Measurements from ENCODE around the gene C4orf17. TPM values are rescaled to one million over a fixed set of nuclear protein-coding genes. Genes with fewer than 3 reads are reported as not detected.
"Not testable (repeated sequence)": the region's sequence is repeated elsewhere in the genome, so short reads cannot be mapped to it uniquely, and the experiment has no call there.

Gene C4orf17
- polyA plus RNA-seq, 6 donors from 2014 or later: not detected

DNA sequence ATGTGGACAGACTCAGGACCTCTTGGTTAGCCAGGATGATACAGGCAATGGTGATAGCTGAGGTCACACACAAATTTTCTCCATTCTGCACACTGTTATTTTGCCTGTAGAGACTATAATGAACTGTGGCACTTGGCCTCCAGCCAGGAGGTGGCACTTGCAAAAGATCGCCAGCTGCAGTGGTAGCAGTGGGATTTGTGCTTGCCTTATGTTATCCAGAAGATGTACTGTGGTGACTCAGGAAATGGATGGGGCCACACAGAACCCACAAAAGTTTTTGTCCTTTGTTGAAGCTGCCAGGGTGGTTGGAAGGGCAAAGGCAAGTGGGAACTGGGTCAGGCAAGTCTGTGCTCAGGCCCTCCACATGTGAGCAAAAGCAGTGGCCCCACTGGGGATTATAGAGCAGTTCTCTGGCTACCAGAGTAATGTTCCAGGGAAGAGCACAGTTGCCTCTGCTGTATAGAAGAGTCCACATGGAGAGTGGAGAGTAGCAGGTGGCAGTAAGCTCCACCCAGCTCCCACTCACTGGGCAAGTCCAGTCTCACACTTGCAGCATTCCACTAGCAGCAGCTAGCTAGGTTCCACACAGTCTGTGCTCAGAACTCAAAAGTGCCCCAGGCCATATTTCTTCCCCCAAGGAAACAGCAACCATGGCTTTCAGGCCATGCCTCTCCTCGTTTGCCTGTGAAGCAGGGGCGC is 5.9 kb upstream of the C4orf17 start:
- Mint-ChIP-seq H3K36me3 (no peaks in the 10 kb centered on the region), H3K9me3 (peaks cover 0 to 12% (median 2%) of the 10 kb centered on the region in 7 donors), H3K27me3 (peaks cover 6 to 16% (median 16%) of the 10 kb centered on the region in 3 donors), H3K4me3 (no peak overlapping the region), H3K27ac (no peak overlapping the region), H3K4me1 (no peaks in the 10 kb centered on the region)
- DNase-seq (no peak), ATAC-seq (ENCODE audit: low read depth in 2 of 2) (no peak)

DNA sequence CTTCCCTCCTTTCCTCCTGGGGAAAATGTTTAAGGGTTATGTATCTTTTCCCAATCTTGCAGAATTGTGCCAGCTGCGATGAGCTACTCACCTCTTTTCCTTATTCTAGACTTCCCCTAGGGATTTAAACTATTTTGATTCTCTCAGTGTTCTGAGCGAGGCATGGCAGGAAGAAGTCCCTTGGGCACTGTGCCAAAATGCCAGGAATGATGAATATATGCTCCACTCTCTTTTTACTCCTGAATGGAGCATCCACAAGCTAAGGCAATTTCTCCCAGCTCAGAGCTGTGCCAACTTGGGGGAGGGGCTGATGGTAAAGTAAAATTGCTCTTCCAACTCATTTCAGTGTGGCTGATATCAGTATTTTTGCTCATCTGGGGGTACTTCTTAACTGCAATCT is 4.0 kb upstream of the C4orf17 start:
- H3K4me1 Mint-ChIP-seq: no peaks in the 10 kb centered on the region
- no peak overlapping the region for H3K27ac Mint-ChIP-seq
- DNase-seq: no peak
- no peak for ATAC-seq (ENCODE audit: low read depth in 2 of 2)
- H3K4me3 Mint-ChIP-seq: no peak overlapping the region
- H3K9me3 Mint-ChIP-seq: peaks cover 0 to 12% (median 2%) of the 10 kb centered on the region in 7 donors
- H3K36me3 Mint-ChIP-seq: no peaks in the 10 kb centered on the region
- peaks cover 7 to 22% (median 16%) of the 10 kb centered on the region in 3 donors for H3K27me3 Mint-ChIP-seq

DNA sequence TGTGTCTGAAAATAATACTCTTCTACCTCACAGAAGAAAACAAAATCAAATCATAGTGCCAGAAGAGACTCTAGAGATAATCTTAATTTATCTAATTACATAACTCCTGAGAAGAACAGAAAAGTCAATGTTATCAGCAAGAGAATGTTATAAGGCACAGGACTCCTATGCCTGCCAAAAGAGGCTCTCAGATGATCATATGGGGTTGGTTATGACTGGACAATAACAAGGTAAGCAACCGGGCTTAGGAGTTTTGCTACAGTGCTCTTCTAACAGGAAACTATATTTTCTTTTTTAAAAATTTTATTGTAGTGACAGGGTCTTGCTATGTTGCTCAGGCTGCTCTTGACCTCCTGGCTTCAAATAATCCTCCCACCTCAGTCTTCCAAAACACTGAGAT is 3.5 kb upstream of the C4orf17 start:
- Mint-ChIP-seq H3K9me3 (peaks cover 0 to 12% (median 2%) of the 10 kb centered on the region in 7 donors), H3K4me1 (no peaks in the 10 kb centered on the region), H3K27ac (no peak overlapping the region), H3K27me3 (peaks cover 7 to 22% (median 18%) of the 10 kb centered on the region in 3 donors), H3K36me3 (no peaks in the 10 kb centered on the region), H3K4me3 (no peak overlapping the region)
- ATAC-seq (ENCODE audit: low read depth in 2 of 2) (no peak), DNase-seq (no peak)

DNA sequence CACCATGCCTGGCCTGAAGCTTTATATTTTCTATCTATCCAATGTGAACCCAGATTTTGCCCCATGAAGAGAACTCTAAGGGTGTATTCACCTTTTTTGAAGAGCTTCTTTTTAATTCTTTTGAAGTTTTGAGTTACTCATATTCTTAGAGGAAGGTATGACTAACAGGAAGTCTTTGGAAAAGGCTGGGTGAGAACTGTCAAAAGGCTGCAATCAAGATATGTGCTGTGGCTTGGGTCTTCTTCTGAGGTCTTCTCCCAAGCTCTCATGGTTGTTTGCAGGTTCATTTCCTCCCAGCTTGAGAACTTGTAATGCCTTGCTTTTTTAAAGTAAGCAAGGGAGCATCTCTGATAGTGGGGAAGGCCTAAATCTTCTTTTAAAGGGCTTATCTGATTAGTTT is 3.1 kb upstream of the C4orf17 start:
- Mint-ChIP-seq H3K9me3 (peaks cover 0 to 12% (median 2%) of the 10 kb centered on the region in 7 donors), H3K4me1 (no peaks in the 10 kb centered on the region), H3K4me3 (no peak overlapping the region), H3K27me3 (peaks cover 7 to 22% (median 22%) of the 10 kb centered on the region in 3 donors), H3K36me3 (no peaks in the 10 kb centered on the region), H3K27ac (no peak overlapping the region)
- no peak for DNase-seq
- no peak for ATAC-seq (ENCODE audit: low read depth in 2 of 2)

DNA sequence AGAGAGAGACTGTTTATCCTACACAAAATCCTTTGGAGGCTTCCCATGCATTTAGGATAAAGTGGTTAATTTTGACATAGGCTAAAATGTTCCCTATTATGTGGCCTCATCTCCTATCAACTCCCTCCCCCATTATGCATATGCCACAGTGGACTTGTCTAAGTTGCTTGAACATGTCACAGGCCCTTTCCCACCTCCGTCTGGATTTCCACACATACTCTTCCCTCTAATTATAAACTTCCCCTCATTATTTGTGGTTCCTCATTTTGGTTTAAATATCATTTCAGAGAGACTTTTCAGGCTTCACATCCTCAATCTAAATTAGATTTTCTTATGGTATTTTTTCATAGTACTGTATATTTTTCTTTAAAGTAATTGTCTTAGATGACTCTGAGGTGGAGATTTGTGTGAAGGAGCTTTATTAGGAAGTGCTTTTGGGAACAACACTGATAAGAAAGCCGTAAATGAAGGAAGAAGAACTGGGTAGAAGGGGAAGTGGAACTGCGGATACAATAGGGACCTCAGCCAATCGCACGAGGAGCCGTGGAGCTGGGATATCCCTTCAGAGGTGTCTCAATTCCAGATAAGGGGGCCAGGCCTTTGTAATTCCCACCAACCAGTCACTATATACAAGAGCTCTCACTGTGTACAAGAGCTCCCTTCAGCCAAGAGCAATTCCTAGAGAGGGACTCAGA is 7.9 kb downstream of the C4orf17 start:
- no peaks in the 10 kb centered on the region for H3K4me1 Mint-ChIP-seq
- no peak overlapping the region for H3K4me3 Mint-ChIP-seq
- H3K36me3 Mint-ChIP-seq: no peaks in the 10 kb centered on the region
- no peak overlapping the region for H3K27ac Mint-ChIP-seq
- peaks cover 5 to 19% (median 8%) of the 10 kb centered on the region in 3 donors for H3K27me3 Mint-ChIP-seq
- peaks cover 0 to 2% (median 0%) of the 10 kb centered on the region in 7 donors for H3K9me3 Mint-ChIP-seq
- no peak for ATAC-seq (ENCODE audit: low read depth in 2 of 2)
- DNase-seq: no peak

DNA sequence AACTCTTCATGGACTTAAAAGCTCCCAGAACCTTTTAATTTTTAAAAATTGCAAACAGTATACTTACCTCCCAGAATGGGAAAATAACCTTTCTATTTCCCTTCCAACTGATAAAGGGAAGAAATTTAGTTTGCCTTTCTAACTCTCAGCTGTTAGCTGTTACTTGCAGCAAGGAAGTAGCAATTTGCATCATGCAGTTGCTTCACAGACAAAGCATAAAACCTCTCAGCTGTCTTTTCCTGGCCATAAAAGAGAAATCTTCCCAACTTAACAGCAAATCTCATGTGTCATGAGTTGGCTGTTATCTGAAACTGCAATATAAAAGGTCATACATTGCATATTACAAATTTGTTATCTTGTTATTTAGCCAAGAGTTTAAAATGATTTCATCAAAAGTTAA is 18.4 kb downstream of the C4orf17 start:
- H3K36me3 Mint-ChIP-seq: no peaks in the 10 kb centered on the region
- H3K27me3 Mint-ChIP-seq: peaks cover 14 to 29% (median 25%) of the 10 kb centered on the region in 3 donors
- H3K4me3 Mint-ChIP-seq: no peak overlapping the region

DNA sequence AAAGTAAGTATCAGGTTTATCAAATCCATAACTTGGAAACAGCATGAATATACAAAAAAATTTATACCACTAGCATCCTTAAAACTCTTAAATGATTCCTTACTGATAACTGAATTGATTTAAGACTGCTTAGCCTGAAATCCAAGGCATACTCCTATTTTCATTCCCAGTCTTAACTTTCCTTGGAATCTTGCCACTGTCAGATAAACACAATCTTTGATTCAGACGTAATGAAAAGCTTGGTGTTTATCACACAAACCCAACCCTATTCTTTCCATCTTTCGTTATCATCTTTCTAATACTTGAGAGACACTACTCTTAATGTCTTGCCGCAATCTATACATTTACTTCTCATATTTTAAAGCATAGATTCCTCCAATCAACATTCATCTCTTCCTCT is 19.1 kb downstream of the C4orf17 start:
- H3K27me3 Mint-ChIP-seq: peaks cover 14 to 30% (median 27%) of the 10 kb centered on the region in 3 donors
- peaks cover 0 to 12% (median 3%) of the 10 kb centered on the region in 7 donors for H3K9me3 Mint-ChIP-seq
- ATAC-seq (ENCODE audit: low read depth in 2 of 2) (no peak), DNase-seq (no peak)
- no peaks in the 10 kb centered on the region for H3K36me3 Mint-ChIP-seq
- H3K4me1 Mint-ChIP-seq: no peaks in the 10 kb centered on the region
- H3K4me3 Mint-ChIP-seq: no peak overlapping the region
- no peak overlapping the region for H3K27ac Mint-ChIP-seq

More for the DNA sequence above, 18.4 kb downstream of the C4orf17 start:
- DNase-seq (no peak), ATAC-seq (ENCODE audit: low read depth in 2 of 2) (no peak)
- Mint-ChIP-seq H3K9me3 (peaks cover 0 to 8% (median 3%) of the 10 kb centered on the region in 7 donors), H3K4me1 (no peaks in the 10 kb centered on the region), H3K27ac (no peak overlapping the region)

DNA sequence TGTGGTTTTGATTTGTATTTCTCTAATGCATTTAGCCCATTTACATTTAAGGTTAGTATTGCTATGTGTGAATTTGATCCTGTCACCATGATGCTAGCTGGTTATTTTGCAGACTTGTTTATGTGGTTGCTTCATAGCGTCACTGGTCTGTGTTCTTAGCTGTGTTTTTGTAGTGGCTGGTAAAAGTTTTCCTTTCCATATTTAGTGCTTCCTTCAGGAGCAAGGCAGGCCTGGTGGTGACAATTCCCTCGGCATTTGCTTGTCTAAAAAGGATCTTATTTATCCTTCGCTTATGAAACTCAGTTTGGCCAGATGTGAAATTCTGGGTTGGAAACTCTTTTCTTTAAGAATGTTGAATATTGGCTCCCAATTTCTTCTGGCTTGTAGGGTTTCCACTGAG is 23.9 kb downstream of the C4orf17 start:
- H3K36me3 Mint-ChIP-seq; H3K4me1 Mint-ChIP-seq; H3K4me3 Mint-ChIP-seq; H3K27ac Mint-ChIP-seq; ATAC-seq (ENCODE audit: low read depth in 2 of 2); DNase-seq: not testable (repeated sequence)
- peaks cover 14 to 42% (median 39%) of the 10 kb centered on the region in 3 donors for H3K27me3 Mint-ChIP-seq
- H3K9me3 Mint-ChIP-seq: peaks cover 0 to 12% (median 3%) of the 10 kb centered on the region in 7 donors

DNA sequence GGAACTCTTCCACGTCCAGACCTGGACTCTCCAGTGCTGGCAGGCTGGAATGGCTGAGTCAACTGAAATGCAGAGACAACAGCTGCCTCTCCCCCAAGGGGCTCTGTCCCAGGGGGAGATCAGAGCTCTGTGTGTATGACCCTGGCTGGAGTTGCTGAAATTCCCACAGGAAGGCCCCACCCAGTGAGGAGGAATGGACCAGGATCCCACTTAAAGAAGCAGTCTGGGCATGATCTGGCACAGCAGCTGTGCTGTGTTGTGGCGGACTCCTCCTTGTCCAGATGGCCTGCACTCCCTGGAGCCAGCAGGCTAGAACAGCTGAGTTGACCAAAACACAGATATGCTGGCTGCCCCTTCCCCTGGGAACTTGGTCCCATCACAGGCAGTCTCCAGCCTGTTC is 25.4 kb downstream of the C4orf17 start:
- no peaks in the 10 kb centered on the region for H3K4me1 Mint-ChIP-seq
- H3K27ac Mint-ChIP-seq: no peak overlapping the region
- no peak overlapping the region for H3K4me3 Mint-ChIP-seq
- H3K9me3 Mint-ChIP-seq: peaks cover 0 to 12% (median 3%) of the 10 kb centered on the region in 7 donors
- peaks cover 5 to 35% (median 33%) of the 10 kb centered on the region in 3 donors for H3K27me3 Mint-ChIP-seq
- DNase-seq (no peak), ATAC-seq (ENCODE audit: low read depth in 2 of 2) (no peak)
- no peaks in the 10 kb centered on the region for H3K36me3 Mint-ChIP-seq

DNA sequence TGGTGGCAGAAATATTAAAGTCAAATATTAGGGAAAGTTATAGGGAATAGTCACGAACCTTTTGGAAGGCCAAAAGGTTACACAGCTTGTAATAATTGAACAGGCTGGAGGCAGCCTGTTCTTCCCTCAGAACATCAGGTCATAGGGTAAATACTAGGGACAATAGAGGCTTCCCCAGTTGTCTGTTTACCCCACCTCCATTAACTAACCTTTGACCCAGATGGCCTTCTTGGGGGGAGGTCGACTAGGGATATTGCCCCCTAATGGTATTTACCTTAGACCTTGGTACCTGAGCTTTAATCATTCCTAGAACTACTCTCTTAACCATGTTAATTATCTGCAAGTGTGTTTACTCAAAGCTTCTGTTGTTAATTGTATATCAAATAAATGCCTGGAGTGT is 26.0 kb downstream of the C4orf17 start:
- no peaks in the 10 kb centered on the region for H3K36me3 Mint-ChIP-seq
- no peak for ATAC-seq (ENCODE audit: low read depth in 2 of 2)
- H3K27ac Mint-ChIP-seq: no peak overlapping the region
- DNase-seq: no peak
- no peaks in the 10 kb centered on the region for H3K4me1 Mint-ChIP-seq
- peaks cover 0 to 12% (median 3%) of the 10 kb centered on the region in 7 donors for H3K9me3 Mint-ChIP-seq
- no peak overlapping the region for H3K4me3 Mint-ChIP-seq
- H3K27me3 Mint-ChIP-seq: peaks cover 5 to 35% (median 33%) of the 10 kb centered on the region in 3 donors

DNA sequence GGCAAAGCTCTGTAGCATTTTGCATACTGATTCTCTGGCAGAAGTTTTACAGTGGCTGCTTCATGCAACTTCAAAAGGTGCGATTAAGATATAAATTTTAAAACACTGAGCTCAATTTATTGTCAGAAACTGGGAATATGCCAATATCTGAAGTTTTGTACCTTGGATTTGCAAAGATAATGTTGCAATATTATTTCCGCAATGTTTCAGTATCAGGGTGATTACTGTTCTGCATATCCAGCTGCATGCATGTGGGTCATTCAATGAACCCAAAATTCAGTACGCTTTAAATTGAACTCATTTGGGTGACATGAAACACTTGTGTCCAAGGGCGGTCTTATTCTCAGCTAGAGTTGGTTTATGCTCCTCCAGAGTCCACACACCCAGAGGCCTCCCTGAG is 26.9 kb downstream of the C4orf17 start:
- Mint-ChIP-seq H3K27ac (no peak overlapping the region), H3K27me3 (peaks cover 0 to 29% (median 27%) of the 10 kb centered on the region in 3 donors), H3K4me3 (no peak overlapping the region), H3K36me3 (no peaks in the 10 kb centered on the region), H3K9me3 (peaks cover 0 to 12% (median 5%) of the 10 kb centered on the region in 7 donors), H3K4me1 (no peaks in the 10 kb centered on the region)
- no peak for DNase-seq
- ATAC-seq (ENCODE audit: low read depth in 2 of 2): no peak

DNA sequence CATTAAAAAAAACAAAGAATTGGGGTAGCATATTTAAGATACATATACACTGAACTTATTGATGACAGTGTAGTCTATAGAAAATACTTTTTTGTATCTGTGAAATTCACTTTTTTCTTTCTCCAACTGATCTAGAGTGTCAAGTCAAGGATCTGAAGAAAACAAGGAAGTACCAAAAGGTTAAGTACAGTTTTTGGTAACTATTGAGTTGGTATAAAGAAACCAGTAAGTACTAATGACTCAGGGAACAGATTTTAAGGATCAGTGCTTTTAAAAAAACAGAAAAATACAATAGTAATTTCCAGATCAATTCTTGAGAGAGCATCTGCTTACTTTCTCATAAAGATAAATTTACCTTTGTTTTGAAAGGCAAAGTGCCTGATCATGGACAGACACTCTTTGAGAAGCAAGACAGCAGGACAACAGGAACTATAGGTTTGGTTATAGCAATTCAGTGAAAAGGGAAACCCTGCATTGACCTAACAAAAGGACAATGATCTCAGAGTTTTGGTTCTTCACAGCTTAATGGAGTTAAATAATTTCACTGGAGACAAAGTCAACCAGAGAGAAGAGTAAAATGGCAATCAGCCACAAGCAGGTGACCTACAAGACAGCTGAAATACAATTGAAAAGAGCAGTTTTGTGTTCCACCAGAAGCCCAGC is 29.6 kb downstream of the C4orf17 start:
- H3K36me3 Mint-ChIP-seq: peaks cover 0 to 8% of the 10 kb centered on the region in 2 donors
- peaks cover 4 to 20% (median 18%) of the 10 kb centered on the region in 3 donors for H3K27me3 Mint-ChIP-seq
- H3K9me3 Mint-ChIP-seq: peaks cover 0 to 23% (median 5%) of the 10 kb centered on the region in 7 donors
- H3K4me3 Mint-ChIP-seq: no peak overlapping the region
- no peaks in the 10 kb centered on the region for H3K4me1 Mint-ChIP-seq
- H3K27ac Mint-ChIP-seq: no peak overlapping the region
- DNase-seq (no peak), ATAC-seq (ENCODE audit: low read depth in 2 of 2) (no peak)

DNA sequence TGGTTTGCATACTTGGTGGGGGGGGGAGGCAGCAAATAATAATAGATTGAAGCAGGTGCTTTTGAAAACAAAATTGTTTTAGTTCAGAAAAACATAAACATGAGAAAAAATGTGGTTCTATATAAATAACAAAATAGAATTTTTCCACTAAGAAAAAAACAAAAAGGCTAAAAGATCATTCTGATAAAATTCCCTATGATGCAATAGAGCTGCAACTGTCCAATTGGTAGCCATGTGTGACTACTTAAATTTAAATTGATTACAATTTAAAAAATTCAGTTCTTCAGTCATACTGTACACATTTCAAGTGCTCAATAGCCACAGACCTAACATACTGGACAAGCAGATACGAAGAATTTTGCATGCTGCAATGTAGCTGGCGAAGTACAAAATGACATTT is 42.1 kb downstream of the C4orf17 start:
- DNase-seq (no peak), ATAC-seq (ENCODE audit: low read depth in 2 of 2) (no peak)
- peaks cover 0 to 20% of the 10 kb centered on the region in 2 donors for H3K36me3 Mint-ChIP-seq
- no peak overlapping the region for H3K4me3 Mint-ChIP-seq
- H3K4me1 Mint-ChIP-seq: no peaks in the 10 kb centered on the region
- H3K27me3 Mint-ChIP-seq: no peaks in the 10 kb centered on the region
- H3K27ac Mint-ChIP-seq: no peak overlapping the region
- H3K9me3 Mint-ChIP-seq: no peaks in the 10 kb centered on the region

All from naive B cell (primary cell).